Measurements from ENCODE around the gene BICDL1.

Gene BICDL1

DNA sequence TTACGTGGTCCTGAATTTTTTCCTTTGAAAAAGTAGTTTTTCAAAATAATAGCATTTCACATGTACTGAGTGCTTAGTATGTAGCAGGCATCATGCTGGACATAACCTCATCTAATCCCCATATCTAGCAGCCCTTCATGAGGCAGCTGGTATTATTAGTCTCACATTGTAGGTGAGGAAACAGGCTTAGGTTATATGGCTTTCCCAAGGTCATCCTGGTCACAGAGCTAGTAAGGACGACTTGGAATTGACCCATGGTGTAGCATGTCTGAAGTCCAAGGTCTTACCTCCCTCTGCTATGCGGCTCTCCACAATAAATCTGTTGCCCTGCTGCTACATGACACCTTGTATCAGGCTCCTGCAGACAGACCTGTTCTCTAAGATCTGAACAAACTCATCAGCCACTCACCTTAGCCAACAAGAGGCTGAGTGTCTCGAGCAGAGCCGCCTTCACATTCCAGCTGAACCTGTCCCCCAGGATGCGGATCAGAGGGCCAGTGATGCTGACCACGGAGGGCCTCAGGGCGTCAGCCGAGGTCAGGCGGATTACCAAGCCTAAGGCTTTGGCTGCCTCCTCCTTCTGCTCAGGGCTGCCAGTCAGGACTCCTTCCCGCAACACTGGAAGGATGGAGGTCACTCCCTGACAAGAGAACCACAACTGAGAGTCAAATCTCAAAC is 147.2 kb downstream of the BICDL1 start:
- Histone ChIP-seq H3K4me3 (replicated peaks; ENCODE audit: insufficient read depth, low read length) (no peak overlapping the region), H3K27me3 (ENCODE audit: insufficient read depth, poor library complexity, severe bottlenecking) (no peaks in the 10 kb centered on the region), H3K27ac (replicated peaks) (no peak overlapping the region)
- no peak for TF ChIP-seq POLR2AphosphoS5 (IDR thresholded peaks at IDR 0.05; ENCODE audit: low read depth)
- no peak for TF ChIP-seq SPI1 (IDR thresholded peaks at IDR 0.05; ENCODE audit: borderline replicate concordance, low read depth)
- TF ChIP-seq, protein P1, sequence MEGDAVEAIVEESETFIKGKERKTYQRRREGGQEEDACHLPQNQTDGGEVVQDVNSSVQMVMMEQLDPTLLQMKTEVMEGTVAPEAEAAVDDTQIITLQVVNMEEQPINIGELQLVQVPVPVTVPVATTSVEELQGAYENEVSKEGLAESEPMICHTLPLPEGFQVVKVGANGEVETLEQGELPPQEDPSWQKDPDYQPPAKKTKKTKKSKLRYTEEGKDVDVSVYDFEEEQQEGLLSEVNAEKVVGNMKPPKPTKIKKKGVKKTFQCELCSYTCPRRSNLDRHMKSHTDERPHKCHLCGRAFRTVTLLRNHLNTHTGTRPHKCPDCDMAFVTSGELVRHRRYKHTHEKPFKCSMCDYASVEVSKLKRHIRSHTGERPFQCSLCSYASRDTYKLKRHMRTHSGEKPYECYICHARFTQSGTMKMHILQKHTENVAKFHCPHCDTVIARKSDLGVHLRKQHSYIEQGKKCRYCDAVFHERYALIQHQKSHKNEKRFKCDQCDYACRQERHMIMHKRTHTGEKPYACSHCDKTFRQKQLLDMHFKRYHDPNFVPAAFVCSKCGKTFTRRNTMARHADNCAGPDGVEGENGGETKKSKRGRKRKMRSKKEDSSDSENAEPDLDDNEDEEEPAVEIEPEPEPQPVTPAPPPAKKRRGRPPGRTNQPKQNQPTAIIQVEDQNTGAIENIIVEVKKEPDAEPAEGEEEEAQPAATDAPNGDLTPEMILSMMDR (IDR thresholded peaks at IDR 0.05; ENCODE audit: insufficient read depth, low read length): no peak
- TF ChIP-seq, protein P2, sequence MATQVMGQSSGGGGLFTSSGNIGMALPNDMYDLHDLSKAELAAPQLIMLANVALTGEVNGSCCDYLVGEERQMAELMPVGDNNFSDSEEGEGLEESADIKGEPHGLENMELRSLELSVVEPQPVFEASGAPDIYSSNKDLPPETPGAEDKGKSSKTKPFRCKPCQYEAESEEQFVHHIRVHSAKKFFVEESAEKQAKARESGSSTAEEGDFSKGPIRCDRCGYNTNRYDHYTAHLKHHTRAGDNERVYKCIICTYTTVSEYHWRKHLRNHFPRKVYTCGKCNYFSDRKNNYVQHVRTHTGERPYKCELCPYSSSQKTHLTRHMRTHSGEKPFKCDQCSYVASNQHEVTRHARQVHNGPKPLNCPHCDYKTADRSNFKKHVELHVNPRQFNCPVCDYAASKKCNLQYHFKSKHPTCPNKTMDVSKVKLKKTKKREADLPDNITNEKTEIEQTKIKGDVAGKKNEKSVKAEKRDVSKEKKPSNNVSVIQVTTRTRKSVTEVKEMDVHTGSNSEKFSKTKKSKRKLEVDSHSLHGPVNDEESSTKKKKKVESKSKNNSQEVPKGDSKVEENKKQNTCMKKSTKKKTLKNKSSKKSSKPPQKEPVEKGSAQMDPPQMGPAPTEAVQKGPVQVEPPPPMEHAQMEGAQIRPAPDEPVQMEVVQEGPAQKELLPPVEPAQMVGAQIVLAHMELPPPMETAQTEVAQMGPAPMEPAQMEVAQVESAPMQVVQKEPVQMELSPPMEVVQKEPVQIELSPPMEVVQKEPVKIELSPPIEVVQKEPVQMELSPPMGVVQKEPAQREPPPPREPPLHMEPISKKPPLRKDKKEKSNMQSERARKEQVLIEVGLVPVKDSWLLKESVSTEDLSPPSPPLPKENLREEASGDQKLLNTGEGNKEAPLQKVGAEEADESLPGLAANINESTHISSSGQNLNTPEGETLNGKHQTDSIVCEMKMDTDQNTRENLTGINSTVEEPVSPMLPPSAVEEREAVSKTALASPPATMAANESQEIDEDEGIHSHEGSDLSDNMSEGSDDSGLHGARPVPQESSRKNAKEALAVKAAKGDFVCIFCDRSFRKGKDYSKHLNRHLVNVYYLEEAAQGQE (IDR thresholded peaks at IDR 0.05; ENCODE audit: insufficient replicate concordance, low read depth): no peak
- TF ChIP-seq GABPA (IDR thresholded peaks at IDR 0.05; ENCODE audit: low read depth): no peak
- DNase-seq (ENCODE audit: low read depth in 1 of 2, low spot score in 1 of 2): no peak

DNA sequence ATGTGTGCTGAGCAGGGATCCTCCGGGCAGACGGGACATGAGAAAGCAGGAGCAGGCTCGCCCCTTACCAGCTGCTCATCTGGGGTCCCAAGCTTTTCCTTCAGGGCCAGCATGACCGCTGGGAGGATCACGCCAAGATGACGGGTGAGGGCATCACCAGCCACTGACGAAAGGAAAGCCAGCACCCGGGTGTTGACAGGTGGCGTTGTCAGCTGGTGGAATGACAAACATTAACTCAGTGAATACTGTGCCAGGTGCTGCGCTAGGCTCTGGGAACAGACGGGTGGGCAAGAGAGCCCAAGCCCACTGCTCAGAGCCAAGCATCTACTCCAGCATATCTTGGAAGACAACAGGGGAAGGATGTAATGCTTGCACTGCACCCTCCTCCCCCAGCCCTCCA is 148.8 kb downstream of the BICDL1 start:
- no peak for DNase-seq (ENCODE audit: low read depth in 1 of 2, low spot score in 1 of 2)
- no peak for TF ChIP-seq GABPA (IDR thresholded peaks at IDR 0.05; ENCODE audit: low read depth)
- TF ChIP-seq, protein P2 (IDR thresholded peaks at IDR 0.05; ENCODE audit: insufficient replicate concordance, low read depth): no peak
- TF ChIP-seq, protein P1 (IDR thresholded peaks at IDR 0.05; ENCODE audit: insufficient read depth, low read length): no peak
- no peak for TF ChIP-seq SPI1 (IDR thresholded peaks at IDR 0.05; ENCODE audit: borderline replicate concordance, low read depth)
- no peak for TF ChIP-seq POLR2AphosphoS5 (IDR thresholded peaks at IDR 0.05; ENCODE audit: low read depth)

DNA sequence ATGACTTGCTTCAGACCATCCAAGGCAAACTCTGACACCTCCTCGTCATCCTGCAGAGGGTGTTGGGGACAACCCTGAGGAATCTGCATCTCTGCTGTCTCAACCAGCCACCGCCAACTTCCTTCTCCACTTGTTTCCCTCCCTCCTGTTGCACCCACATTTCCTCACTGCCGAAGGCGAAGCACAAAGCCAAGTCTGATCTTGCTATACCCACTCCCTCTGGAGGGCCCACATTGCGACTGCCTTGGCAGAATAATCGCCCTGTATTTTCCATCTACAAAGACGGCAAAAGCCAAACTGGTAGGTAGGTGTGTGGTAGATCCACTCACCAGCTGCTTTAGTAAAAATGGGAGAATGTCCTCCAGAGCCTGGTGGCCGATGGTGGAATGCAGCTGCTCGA is 149.3 kb downstream of the BICDL1 start:
- Histone ChIP-seq H3K27me3 (ENCODE audit: insufficient read depth, poor library complexity, severe bottlenecking) (no peaks in the 10 kb centered on the region), H3K4me3 (replicated peaks; ENCODE audit: insufficient read depth, low read length) (no peak overlapping the region), H3K27ac (replicated peaks) (no peak overlapping the region)
- TF ChIP-seq, protein P1 (IDR thresholded peaks at IDR 0.05; ENCODE audit: insufficient read depth, low read length): no peak
- TF ChIP-seq POLR2AphosphoS5 (IDR thresholded peaks at IDR 0.05; ENCODE audit: low read depth) (no peak), SPI1 (IDR thresholded peaks at IDR 0.05; ENCODE audit: borderline replicate concordance, low read depth) (no peak), GABPA (IDR thresholded peaks at IDR 0.05; ENCODE audit: low read depth) (no peak)
- TF ChIP-seq, protein P2 (IDR thresholded peaks at IDR 0.05; ENCODE audit: insufficient replicate concordance, low read depth): no peak
- no peak for DNase-seq (ENCODE audit: low read depth in 1 of 2, low spot score in 1 of 2)

More for the DNA sequence above, 148.8 kb downstream of the BICDL1 start:
- Histone ChIP-seq H3K27me3 (ENCODE audit: insufficient read depth, poor library complexity, severe bottlenecking) (no peaks in the 10 kb centered on the region), H3K4me3 (replicated peaks; ENCODE audit: insufficient read depth, low read length) (no peak overlapping the region), H3K27ac (replicated peaks) (no peak overlapping the region)
